Fibroblast of mammary gland (primary cell): ENCODE results near the gene NCDN.

Experiments used
- DNase-seq: peaks from one replicate; pipeline ENCODE4 v3.0.0-alpha.2; 2010; ENCODE audit warnings: low read depth
- H3K4me3 ChIP-seq: 2 replicates; pipeline ENCODE4 v1.5.1; 2011; ENCODE audit warnings: low read depth, mild to moderate bottlenecking, low read length, moderate library complexity; ENCODE audit not compliant: control insufficient read depth
- TF ChIP-seq, protein P1 (sequence below): conservative IDR thresholded peaks from 2 replicates; pipeline ENCODE4 v1.5.1; 2011; ENCODE audit warnings: low read depth, low read length, inconsistent platforms; ENCODE audit not compliant: control insufficient read depth, insufficient read depth

The NCDN gene

DNA sequence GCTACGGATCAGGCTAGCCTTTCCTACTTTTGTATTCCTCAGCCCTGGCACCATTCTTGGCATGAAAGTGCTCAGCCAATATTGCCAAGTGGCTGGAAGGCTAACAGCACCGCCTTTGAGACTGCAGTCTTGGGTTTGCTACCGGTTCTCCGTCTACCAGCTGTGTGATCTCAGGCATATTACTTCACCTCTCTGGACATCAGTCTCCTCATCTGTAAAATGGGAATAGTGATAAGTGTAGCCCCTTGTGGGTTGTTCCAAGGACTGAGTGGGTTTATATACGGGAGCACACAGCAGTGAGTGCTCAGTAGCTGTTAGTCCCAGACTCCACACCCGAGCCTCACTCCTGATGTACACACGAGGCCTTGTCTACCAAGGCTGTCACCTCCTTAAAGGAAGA, 29.2 kb downstream of the NCDN start:
- TF ChIP-seq, protein P1, sequence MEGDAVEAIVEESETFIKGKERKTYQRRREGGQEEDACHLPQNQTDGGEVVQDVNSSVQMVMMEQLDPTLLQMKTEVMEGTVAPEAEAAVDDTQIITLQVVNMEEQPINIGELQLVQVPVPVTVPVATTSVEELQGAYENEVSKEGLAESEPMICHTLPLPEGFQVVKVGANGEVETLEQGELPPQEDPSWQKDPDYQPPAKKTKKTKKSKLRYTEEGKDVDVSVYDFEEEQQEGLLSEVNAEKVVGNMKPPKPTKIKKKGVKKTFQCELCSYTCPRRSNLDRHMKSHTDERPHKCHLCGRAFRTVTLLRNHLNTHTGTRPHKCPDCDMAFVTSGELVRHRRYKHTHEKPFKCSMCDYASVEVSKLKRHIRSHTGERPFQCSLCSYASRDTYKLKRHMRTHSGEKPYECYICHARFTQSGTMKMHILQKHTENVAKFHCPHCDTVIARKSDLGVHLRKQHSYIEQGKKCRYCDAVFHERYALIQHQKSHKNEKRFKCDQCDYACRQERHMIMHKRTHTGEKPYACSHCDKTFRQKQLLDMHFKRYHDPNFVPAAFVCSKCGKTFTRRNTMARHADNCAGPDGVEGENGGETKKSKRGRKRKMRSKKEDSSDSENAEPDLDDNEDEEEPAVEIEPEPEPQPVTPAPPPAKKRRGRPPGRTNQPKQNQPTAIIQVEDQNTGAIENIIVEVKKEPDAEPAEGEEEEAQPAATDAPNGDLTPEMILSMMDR = no peak
- no peak for DNase-seq
- H3K4me3 ChIP-seq = no peak overlapping the region

DNA sequence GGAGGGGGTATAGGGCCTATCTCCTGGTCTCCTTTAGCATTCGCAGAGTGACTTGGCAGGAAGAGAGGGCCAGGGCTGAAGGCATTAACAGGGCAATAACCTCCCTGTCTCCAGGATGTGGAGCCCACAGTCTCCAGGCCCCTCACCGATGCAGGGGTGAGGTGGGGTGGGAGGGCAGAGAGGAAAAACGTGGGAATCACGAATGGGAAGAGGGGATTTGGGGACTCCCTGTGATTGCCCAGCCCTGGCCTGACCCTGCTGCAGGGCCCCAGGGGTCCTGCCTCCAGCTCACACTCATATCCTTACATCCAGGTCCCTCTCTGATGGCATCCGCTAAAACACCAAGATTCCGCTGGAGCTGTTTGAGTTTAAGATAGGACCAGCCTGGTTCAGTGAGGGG, 30.1 kb downstream of the NCDN start:
- no peak overlapping the region for H3K4me3 ChIP-seq
- TF ChIP-seq, protein P1 = no peak
- no peak for DNase-seq

DNA sequence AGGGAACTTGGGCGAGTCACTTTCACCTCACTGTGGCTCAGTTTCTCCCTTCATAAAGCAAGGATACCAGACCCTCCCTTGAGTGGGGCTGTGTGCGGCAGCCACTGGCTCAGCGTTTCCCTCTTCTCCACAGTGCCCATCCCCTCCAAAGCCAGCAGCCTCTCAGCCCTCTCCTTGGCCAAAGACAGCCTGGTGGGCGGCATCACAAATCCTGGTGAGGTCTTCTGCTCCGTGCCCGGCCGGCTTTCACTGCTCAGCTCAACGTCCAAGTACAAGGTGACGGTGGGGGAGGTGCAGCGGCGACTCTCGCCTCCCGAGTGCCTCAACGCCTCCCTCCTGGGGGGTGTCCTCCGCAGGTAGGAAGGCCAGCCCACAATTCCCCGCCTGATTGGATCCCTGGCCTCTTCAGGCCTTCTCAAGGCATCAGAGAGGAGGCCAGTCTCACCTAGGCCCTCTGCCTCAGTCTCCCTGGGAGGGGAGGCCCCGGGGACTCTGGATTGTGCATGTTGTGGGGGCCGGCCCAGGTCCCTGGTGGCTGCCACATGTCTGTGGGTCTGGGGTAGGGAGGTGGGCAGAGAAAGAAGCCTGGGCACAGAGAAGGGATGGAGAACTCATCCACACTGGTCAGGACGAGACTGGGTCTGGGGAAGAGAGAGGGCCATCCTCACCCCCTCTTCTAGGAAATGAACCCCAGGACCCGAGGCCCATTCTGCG, 30.8 kb downstream of the NCDN start:
- TF ChIP-seq, protein P1 = no peak
- no peak overlapping the region for H3K4me3 ChIP-seq
- DNase-seq = no peak

DNA sequence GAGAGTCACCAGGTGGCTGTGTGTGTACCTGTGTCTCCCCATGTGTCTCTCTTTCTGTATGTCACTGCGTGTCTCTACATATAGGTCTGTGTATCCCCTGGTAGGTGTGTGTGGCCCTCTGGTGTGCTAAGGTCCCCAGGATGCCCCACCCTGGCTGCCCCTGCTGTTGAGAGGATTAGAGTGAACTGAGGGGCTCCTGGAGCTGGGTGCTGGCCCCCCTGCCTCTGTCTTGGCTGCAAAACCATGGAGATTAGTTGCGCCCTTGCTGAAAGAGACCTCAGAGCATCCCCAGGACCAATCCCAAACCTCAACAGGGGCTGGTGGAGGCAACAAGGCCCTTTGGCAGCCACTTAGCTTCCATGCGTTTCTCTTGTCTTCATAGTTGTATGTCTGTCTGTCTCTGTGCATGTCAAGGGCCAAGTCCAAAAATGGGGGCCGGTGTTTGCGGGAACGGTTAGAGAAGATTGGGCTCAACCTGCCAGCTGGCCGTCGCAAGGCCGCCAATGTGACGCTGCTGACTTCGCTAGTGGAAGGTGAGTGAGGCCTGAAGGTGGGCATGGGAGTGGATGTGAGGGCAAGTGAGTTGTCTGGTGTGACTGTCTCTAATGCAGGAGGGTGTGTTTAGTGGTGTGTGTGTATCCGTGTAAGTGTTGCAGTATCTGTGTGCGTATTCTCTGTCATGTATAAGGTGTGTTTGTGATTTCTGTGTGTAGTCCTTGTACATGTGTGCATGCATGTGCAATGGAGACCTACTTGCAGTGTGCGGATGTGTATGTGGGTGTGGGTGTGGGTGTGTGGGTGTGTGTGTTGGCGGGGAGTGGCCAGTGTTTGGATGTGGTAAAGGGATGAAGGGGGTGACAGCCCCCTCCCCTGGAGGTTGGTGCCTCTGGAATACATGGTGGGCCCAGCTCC, 32.2 kb downstream of the NCDN start:
- TF ChIP-seq, protein P1 = no peak
- no peak for DNase-seq
- H3K4me3 ChIP-seq = no peak overlapping the region

DNA sequence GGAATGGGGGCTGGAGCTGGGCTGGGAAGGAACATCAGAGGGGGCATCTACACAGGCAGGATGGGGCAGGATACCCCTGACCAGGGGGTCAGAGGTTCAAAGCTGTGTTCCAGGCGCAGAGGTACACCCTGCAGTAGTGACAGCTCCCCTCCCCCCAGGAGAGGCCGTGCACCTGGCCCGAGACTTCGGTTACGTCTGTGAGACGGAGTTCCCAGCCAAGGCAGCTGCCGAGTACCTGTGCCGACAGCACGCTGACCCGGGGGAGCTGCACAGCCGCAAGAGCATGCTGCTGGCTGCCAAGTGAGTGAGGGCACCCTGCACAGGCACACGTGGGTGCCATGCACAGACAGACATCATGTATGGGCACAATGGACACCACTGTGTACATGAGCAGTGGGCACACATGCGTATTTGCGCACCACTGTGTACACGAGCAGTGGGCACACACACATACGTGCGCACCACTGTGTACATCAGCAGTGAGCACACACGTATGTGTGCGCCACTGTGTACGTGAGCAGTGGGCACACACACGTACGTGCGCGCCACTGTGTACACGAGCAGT, 33.0 kb downstream of the NCDN start:
- H3K4me3 ChIP-seq = no peak overlapping the region
- no peak for DNase-seq
- TF ChIP-seq, protein P1 = no peak

DNA sequence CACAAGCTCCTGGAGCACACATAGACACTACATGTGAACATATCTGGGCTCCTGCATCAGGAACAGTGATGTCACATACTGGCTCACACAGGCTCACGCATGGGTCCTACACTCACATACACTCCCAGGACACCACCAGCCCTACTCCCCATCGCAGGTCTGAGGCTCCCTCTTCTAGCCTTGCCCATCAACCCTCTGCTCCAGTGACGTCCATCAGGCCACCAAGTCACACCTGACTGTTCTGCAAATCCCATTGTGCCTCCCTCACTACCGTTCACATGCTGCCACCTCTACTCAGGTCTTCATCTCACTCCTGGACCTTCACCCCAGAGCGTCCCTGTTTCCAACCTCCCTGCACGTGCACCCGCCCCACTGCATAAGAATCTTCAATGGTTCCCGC, 33.6 kb downstream of the NCDN start:
- no peak for DNase-seq
- TF ChIP-seq, protein P1 = no peak

More for the DNA sequence above, 33.6 kb downstream of the NCDN start:
- no peak overlapping the region for H3K4me3 ChIP-seq
